ENCODE results near the gene GSTO1. TPM values are rescaled to one million over a fixed set of nuclear protein-coding genes. Genes with fewer than 3 reads are reported as not detected.

GSTO1 gene
- total RNA-seq, 3 donors from 2014 or later (not counting 1 experiment from before 2014, with no cell fraction given): 27.8 to 38.0 (median 31.5) TPM

DNA sequence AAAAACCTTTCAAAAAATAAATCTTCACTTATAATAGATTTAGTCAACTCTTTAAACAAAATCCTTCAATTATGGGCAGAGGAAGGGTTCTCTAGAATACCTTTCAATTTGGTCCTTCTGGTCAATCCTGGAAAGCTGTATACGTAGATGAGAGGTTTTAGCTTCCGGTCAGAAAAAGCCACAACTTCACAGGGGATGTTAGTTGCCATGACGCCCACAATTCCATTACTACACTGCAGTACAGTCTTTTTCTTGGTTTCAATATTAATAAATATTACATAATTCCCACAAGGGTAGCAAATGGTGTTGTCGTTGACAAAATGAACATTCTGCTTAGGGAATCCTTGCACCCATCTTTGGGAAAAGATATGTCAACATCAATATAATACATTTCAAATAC is 24.2 kb upstream of the GSTO1 start:
- Histone ChIP-seq H3K36me3 (ENCODE audit: control insufficient read depth, insufficient read depth, low read length) (no peaks in the 10 kb centered on the region), H3K27ac (ENCODE audit: low read length) (no peak overlapping the region), H3K4me3 (ENCODE audit: low read length) (no peak overlapping the region), H3K27me3 (ENCODE audit: control insufficient read depth, insufficient read depth, low read length) (peaks cover 6% of the 10 kb centered on the region), H3K4me1 (ENCODE audit: control insufficient read depth, insufficient read depth, low read length) (peaks cover 12% of the 10 kb centered on the region), H3K9me3 (ENCODE audit: control insufficient read depth, insufficient read depth, low read length) (no peaks in the 10 kb centered on the region)
- DNase-seq: no peak
- peaks cover 17 to 34% of the 10 kb centered on the region in 2 donors for H3K27me3 Mint-ChIP-seq (ENCODE audit: low read depth in 2 of 2)
- no peaks in the 10 kb centered on the region for H3K36me3 Mint-ChIP-seq
- 82% methylated on average over 3 of the region's 4 CpGs for WGBS (ENCODE audit: insufficient coverage)
- TF ChIP-seq, protein P1, sequence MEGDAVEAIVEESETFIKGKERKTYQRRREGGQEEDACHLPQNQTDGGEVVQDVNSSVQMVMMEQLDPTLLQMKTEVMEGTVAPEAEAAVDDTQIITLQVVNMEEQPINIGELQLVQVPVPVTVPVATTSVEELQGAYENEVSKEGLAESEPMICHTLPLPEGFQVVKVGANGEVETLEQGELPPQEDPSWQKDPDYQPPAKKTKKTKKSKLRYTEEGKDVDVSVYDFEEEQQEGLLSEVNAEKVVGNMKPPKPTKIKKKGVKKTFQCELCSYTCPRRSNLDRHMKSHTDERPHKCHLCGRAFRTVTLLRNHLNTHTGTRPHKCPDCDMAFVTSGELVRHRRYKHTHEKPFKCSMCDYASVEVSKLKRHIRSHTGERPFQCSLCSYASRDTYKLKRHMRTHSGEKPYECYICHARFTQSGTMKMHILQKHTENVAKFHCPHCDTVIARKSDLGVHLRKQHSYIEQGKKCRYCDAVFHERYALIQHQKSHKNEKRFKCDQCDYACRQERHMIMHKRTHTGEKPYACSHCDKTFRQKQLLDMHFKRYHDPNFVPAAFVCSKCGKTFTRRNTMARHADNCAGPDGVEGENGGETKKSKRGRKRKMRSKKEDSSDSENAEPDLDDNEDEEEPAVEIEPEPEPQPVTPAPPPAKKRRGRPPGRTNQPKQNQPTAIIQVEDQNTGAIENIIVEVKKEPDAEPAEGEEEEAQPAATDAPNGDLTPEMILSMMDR (IDR thresholded peaks at IDR 0.05): no peak
- intact Hi-C loops (cut with micrococcal nuclease): no loop called here
- peak overlapping the region; percentile 86 for H3K4me3 Mint-ChIP-seq
- H3K27ac Mint-ChIP-seq: peak overlapping the region in 1 of 2 donors; percentile 70
- ATAC-seq: no peak
- no peaks in the 10 kb centered on the region for H3K9me3 Mint-ChIP-seq
- peaks cover 13 to 19% of the 10 kb centered on the region in 2 donors for H3K4me1 Mint-ChIP-seq

GRCh38 chr10:104231784-104232612 is 22.7 kb upstream of the GSTO1 start, which contains the start of gene CFAP43:
Gene CFAP43 (minus strand): TSS chr10:104232364. CDS start chr10:104232246, 118 bp downstream.
- peak within 1 kb of the TSS; percentile 86 for H3K4me3 Mint-ChIP-seq
- TF ChIP-seq, protein P1 (IDR thresholded peaks at IDR 0.05): no peak
- intact Hi-C loops (cut with micrococcal nuclease): loop anchor here (1.0 kb wide), 1 partner anchor 37 kb away; the partner anchor contains the start of gene GSTO2
- WGBS (ENCODE audit: insufficient coverage): under 1% methylated on average over 60 of the region's 60 CpGs
- H3K4me1 ChIP-seq (ENCODE audit: control insufficient read depth, insufficient read depth, low read length): peaks cover 12% of the 10 kb centered on the region
- DNase-seq (peak; percentile 99), ATAC-seq (peak; percentile 98 to 100 (median 99))
- peak within 1 kb of the TSS; percentile 70 to 88 for H3K27ac Mint-ChIP-seq
- peaks cover 21 to 47% of the 10 kb centered on the region in 2 donors for H3K27me3 Mint-ChIP-seq (ENCODE audit: low read depth in 2 of 2)
- H3K27me3 ChIP-seq (ENCODE audit: control insufficient read depth, insufficient read depth, low read length): peaks cover 7% of the 10 kb centered on the region
- no peaks in the 10 kb centered on the region for H3K9me3 Mint-ChIP-seq
- no peaks in the 10 kb centered on the region for H3K36me3 Mint-ChIP-seq
- no peaks in the 10 kb centered on the region for H3K36me3 ChIP-seq (ENCODE audit: control insufficient read depth, insufficient read depth, low read length)
- H3K4me1 Mint-ChIP-seq: peaks cover 13 to 19% of the 10 kb centered on the region in 2 donors
- no peaks in the 10 kb centered on the region for H3K9me3 ChIP-seq (ENCODE audit: control insufficient read depth, insufficient read depth, low read length)
- no peak within 1 kb of the TSS for H3K27ac ChIP-seq (ENCODE audit: low read length)
- peak within 1 kb of the TSS; percentile 59 for H3K4me3 ChIP-seq (ENCODE audit: low read length)

- Mint-ChIP-seq H3K9me3 (no peaks in the 10 kb centered on the region), H3K27ac (peak overlapping the region; percentile 70 to 88), H3K4me1 (peaks cover 13 to 19% of the 10 kb centered on the region in 2 donors), H3K36me3 (no peaks in the 10 kb centered on the region), H3K4me3 (peak overlapping the region; percentile 86), H3K27me3 (ENCODE audit: low read depth in 2 of 2) (peaks cover 23 to 52% of the 10 kb centered on the region in 2 donors)
- Histone ChIP-seq H3K4me1 (ENCODE audit: control insufficient read depth, insufficient read depth, low read length) (peaks cover 12% of the 10 kb centered on the region), H3K9me3 (ENCODE audit: control insufficient read depth, insufficient read depth, low read length) (no peaks in the 10 kb centered on the region), H3K4me3 (ENCODE audit: low read length) (peak overlapping the region; percentile 59), H3K27me3 (ENCODE audit: control insufficient read depth, insufficient read depth, low read length) (peaks cover 7% of the 10 kb centered on the region), H3K36me3 (ENCODE audit: control insufficient read depth, insufficient read depth, low read length) (no peaks in the 10 kb centered on the region), H3K27ac (ENCODE audit: low read length) (no peak overlapping the region)
- intact Hi-C loops (cut with micrococcal nuclease): loop anchor here (1.0 kb wide), 1 partner anchor 37 kb away; the partner anchor contains the start of gene GSTO2
- DNase-seq (no peak), ATAC-seq (peak; percentile 14 to 19 (median 18))
- TF ChIP-seq, protein P1 (IDR thresholded peaks at IDR 0.05): no peak
- 9% methylated on average over 17 of the region's 20 CpGs for WGBS (ENCODE audit: insufficient coverage)
These were observed 22.0 kb upstream of the GSTO1 start for GRCh38 chr10:104232613-104233102.

Measured in natural killer cell (primary cell).